Smooth muscle cell (in vitro differentiated cells): ENCODE results near the gene SPACDR. TPM values are rescaled to one million over a fixed set of nuclear protein-coding genes. Genes with fewer than 3 reads are reported as not detected.

Experiments used
- DNase-seq: peaks from one replicate; lab custom pipeline; 2025; ENCODE audit not compliant: unreplicated experiment; lab: John Stamatoyannopoulos, UW
- H2AFZ ChIP-seq: fragments of 200-600 bp; sonication (generic); 2 replicates; pipeline ENCODE4 v1.6.0; 2016; ENCODE audit warnings: antibody characterized with exemption, low read depth, mild to moderate bottlenecking
- H3F3A ChIP-seq: fragments of 200-600 bp; sonication (generic); 2 replicates; pipeline ENCODE4 v1.6.0; 2017; ENCODE audit warnings: antibody characterized with exemption, low read depth
- H3K27ac ChIP-seq: fragments of 200-600 bp; sonication (generic); 2 replicates; pipeline ENCODE4 v1.5.1; 2016; ENCODE audit warnings: low read depth, mild to moderate bottlenecking
- H3K27me3 ChIP-seq: fragments of 200-600 bp; sonication (generic); 2 replicates; pipeline ENCODE4 v1.6.1; 2016; ENCODE audit warnings: low read depth, mild to moderate bottlenecking
- H3K36me3 ChIP-seq: fragments of 200-600 bp; sonication (generic); 2 replicates; pipeline ENCODE4 v1.5.1; 2016; ENCODE audit warnings: low read depth
- H3K4me1 ChIP-seq: fragments of 200-600 bp; sonication (generic); 2 replicates; pipeline ENCODE4 v1.5.1; 2016; ENCODE audit warnings: low read depth
- H3K4me2 ChIP-seq: fragments of 200-600 bp; sonication (generic); 2 replicates; pipeline ENCODE4 v1.6.0; 2016; ENCODE audit warnings: mild to moderate bottlenecking
- H3K4me3 ChIP-seq: fragments of 200-600 bp; sonication (generic); 2 replicates; pipeline ENCODE4 v1.5.1; 2016; ENCODE audit warnings: mild to moderate bottlenecking
- H3K79me2 ChIP-seq: fragments of 200-600 bp; sonication (generic); 2 replicates; pipeline ENCODE4 v1.6.0; 2016; ENCODE audit warnings: low read depth, mild to moderate bottlenecking
- H3K9ac ChIP-seq: fragments of 200-600 bp; sonication (generic); 2 replicates; pipeline ENCODE4 v1.6.0; 2016; ENCODE audit warnings: low read depth
- H3K9me3 ChIP-seq: fragments of 200-600 bp; sonication (generic); replicated peaks from 2 replicates; pipeline ENCODE4 v1.5.1; 2016; ENCODE audit warnings: low read depth
- H4K20me1 ChIP-seq: fragments of 200-600 bp; sonication (generic); 2 replicates; pipeline ENCODE4 v1.6.0; 2016; ENCODE audit warnings: low read depth
- WGBS: methylation state at CpG from one replicate; pipeline ENCODE4 v1.1.7; 2016; ENCODE audit warnings: low lambda C conversion rate; 5-methylcytosine and 5-hydroxymethylcytosine counted together
- polyA plus RNA-seq: library from polyadenylated mRNA; unstranded; fragments of >200 nt; fragmentation: Nextera tagmentation; extraction: Ambion mirVana; gene quantifications from 2 replicates; pipeline ENCODE4 v1.2.1, GENCODE V29; 2016
- total RNA-seq: library from RNA; depleted of rRNA; stranded (reverse); fragments of >200 nt; gene quantifications from 2 replicates; pipeline ENCODE4 v1.2.3, GENCODE V29; 2014
- TF ChIP-seq, protein P1 (sequence below): fragments of 200-600 bp; sonication (generic); IDR thresholded peaks from 2 replicates; pipeline ENCODE4 v1.5.1; 2017; ENCODE audit warnings: borderline replicate concordance, mild to moderate bottlenecking, antibody characterized with exemption; ENCODE audit not compliant: insufficient read depth, poor library complexity, severe bottlenecking

The SPACDR gene
- total and polyA plus RNA-seq, 2 experiments from 2014 or later: 0.58 TPM; not detected in 1

DNA sequence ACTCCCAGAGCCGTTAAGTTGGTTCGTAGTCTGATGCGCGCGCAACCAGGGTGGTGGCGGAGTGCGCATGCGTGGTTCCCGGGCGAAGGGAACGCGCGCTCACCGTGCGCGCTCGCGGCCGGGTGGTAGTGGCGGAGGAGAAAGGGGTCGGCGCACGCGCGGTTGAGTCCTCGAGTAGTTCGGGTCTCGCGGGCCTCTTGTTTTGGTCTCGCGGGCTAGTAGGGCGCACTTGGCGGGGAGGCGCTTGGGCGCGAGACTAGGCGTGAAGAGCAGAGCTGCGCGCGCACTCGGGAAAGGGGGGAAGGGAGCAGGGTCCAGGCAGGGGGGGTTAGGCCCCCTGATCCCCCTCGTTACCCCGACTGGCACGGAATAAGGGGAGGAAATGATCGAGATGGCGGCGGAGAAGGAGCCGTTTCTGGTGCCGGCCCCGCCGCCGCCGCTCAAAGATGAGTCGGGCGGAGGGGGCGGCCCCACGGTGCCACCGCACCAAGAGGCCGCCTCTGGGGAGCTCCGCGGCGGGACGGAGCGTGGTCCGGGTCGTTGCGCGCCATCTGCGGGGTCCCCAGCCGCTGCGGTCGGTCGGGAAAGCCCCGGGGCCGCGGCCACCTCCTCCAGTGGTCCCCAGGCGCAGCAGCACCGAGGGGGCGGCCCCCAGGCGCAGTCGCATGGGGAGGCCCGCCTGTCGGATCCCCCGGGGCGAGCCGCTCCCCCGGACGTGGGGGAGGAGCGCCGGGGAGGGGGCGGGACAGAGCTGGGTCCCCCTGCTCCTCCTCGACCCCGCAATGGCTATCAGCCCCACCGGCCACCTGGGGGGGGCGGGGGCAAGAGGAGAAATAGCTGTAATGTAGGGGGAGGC lies 34.2 kb downstream of the SPACDR start, which contains the start of gene MEPCE:
TSS of gene MEPCE (plus strand) at position 195 of the 856 bp plus-strand sequence. CDS start at position 383, 188 bp downstream.
- peaks cover 9% of the 10 kb centered on the region for H3F3A ChIP-seq
- no peak within 1 kb of the TSS for H2AFZ ChIP-seq
- peak within 1 kb of the TSS; percentile 87 for H3K4me2 ChIP-seq
- 1% methylated on average over 66 of the region's 95 CpGs for WGBS
- TF ChIP-seq, protein P1, sequence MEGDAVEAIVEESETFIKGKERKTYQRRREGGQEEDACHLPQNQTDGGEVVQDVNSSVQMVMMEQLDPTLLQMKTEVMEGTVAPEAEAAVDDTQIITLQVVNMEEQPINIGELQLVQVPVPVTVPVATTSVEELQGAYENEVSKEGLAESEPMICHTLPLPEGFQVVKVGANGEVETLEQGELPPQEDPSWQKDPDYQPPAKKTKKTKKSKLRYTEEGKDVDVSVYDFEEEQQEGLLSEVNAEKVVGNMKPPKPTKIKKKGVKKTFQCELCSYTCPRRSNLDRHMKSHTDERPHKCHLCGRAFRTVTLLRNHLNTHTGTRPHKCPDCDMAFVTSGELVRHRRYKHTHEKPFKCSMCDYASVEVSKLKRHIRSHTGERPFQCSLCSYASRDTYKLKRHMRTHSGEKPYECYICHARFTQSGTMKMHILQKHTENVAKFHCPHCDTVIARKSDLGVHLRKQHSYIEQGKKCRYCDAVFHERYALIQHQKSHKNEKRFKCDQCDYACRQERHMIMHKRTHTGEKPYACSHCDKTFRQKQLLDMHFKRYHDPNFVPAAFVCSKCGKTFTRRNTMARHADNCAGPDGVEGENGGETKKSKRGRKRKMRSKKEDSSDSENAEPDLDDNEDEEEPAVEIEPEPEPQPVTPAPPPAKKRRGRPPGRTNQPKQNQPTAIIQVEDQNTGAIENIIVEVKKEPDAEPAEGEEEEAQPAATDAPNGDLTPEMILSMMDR: no peak
- H3K4me1 ChIP-seq: peaks cover 20% of the 10 kb centered on the region
- H3K27me3 ChIP-seq: no peaks in the 10 kb centered on the region
- H3K9me3 ChIP-seq: no peaks in the 10 kb centered on the region
- peak within 1 kb of the TSS; percentile 98 for H3K9ac ChIP-seq
- peak; percentile 98 for DNase-seq
- peak within 1 kb of the TSS; percentile 99 for H3K27ac ChIP-seq
- no peaks in the 10 kb centered on the region for H3K36me3 ChIP-seq
- H4K20me1 ChIP-seq: peaks cover 19% of the 10 kb centered on the region
- H3K79me2 ChIP-seq: peaks cover 32% of the 10 kb centered on the region
- peak within 1 kb of the TSS; percentile 71 for H3K4me3 ChIP-seq

DNA sequence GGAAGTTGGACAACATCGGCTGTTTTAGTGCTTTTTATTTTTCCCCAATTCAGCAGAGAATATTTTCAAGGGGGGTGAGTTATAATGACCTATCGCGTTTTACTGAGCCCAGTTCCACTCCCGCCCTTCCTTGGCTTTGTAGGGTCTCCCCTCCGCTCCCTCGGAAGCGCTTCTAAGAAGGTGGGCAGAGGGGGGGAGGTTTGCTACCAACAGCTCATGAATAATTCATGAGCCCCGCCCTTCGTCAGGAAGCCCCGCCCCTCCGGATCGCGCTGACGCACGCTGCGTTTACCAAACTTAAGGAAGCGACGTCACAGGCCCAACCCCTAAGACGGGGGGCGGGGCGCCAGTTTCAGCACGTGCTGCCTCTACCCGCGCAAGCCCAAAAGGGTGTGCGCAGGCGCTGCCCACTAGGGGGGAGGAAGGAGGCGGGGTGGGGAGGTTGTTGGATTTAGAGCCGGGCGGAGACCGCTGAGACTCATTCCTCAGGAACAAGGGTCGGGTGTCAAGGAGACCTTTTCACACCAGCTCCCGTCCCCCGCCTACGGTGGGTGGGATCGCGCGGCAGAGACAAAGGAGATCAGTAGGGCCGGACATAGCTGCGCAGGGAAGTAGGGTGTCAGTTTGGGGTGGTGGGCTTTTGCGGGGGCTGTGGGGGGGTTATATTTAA lies 35.0 kb downstream of the SPACDR start:
- peak overlapping the region; percentile 98 for H3K9ac ChIP-seq
- DNase-seq: peak; percentile 99
- no peaks in the 10 kb centered on the region for H3K9me3 ChIP-seq
- H2AFZ ChIP-seq: no peak overlapping the region
- TF ChIP-seq, protein P1: no peak
- H3K4me2 ChIP-seq: peak overlapping the region; percentile 87
- H3F3A ChIP-seq: peaks cover 2% of the 10 kb centered on the region
- peaks cover 18% of the 10 kb centered on the region for H3K4me1 ChIP-seq
- 2% methylated on average over 40 of the region's 40 CpGs for WGBS
- H3K27ac ChIP-seq: peak overlapping the region; percentile 99
- peaks cover 27% of the 10 kb centered on the region for H3K79me2 ChIP-seq
- no peaks in the 10 kb centered on the region for H3K27me3 ChIP-seq
- no peaks in the 10 kb centered on the region for H3K36me3 ChIP-seq
- peaks cover 17% of the 10 kb centered on the region for H4K20me1 ChIP-seq
- H3K4me3 ChIP-seq: peak overlapping the region; percentile 71

DNA sequence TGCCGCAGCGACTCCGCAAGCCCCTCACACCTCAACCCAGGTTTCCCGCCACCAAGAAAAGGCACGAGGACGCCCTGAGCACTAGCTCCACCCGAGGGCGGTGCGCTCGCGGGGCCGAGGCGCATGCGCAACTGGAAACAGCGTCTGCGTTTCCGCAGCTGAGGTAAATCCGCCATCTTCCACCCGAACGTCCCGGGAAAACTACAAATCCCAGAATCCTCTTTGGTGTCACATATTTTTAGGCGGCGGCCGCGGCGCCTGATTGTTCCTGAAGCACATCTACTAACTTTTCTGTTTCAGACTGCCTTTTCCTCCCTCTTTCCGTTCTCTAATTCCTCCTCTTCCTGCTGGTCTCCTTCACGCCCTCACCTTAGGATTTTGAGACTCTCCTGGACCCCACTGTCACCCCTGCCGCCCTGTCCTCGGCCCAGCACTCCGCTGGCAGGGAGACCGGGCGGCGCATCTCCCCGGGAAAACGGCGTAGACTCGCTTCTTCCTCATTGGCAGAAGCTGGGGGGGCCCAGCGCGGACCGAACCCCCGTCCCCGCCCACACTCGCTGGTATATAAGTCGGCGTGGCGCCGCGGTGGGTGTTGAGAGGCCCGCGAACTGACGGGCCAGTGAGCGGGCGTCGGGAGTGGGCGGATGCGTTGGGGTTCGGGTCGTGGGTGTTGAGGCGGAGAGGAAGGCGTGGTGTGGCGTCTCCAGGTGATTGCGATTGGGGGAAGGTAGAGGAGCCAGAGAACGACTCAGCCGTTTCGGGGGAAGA lies 35.7 kb downstream of the SPACDR start, which contains the start of gene ZCWPW1:
TSS of gene ZCWPW1 (minus strand) at position 505 of the 768 bp plus-strand sequence. CDS start 8,054 bp downstream, outside the sequence.
- DNase-seq: peak; percentile 94

More for the DNA sequence above, 35.7 kb downstream of the SPACDR start, which contains the start of gene ZCWPW1:
- H3K27me3 ChIP-seq: no peaks in the 10 kb centered on the region
- WGBS: under 1% methylated on average over 66 of the region's 66 CpGs
- H3K9ac ChIP-seq: peak within 1 kb of the TSS; percentile 98
- H3F3A ChIP-seq: no peaks in the 10 kb centered on the region
- TF ChIP-seq, protein P1: no peak
- peak within 1 kb of the TSS; percentile 73 for H2AFZ ChIP-seq
- peak within 1 kb of the TSS; percentile 71 for H3K4me3 ChIP-seq
- peak within 1 kb of the TSS; percentile 99 for H3K27ac ChIP-seq
- H4K20me1 ChIP-seq: peaks cover 17% of the 10 kb centered on the region
- H3K79me2 ChIP-seq: peaks cover 26% of the 10 kb centered on the region
- H3K4me1 ChIP-seq: peaks cover 18% of the 10 kb centered on the region
- H3K4me2 ChIP-seq: peak within 1 kb of the TSS; percentile 87
- H3K36me3 ChIP-seq: no peaks in the 10 kb centered on the region
- no peaks in the 10 kb centered on the region for H3K9me3 ChIP-seq
